HEK293 (cell line): ENCODE measurements around the gene SETD9.

Experiments
- CTCF ChIA-PET: fragments of 350-600 bp; formaldehyde crosslinking; extraction: SDS; loops from one replicate; lab custom pipeline; 2021; ENCODE audit warnings: antibody characterized with exemption; lab: Yijun Ruan, JAX
- POLR2A ChIA-PET: fragments of 300-600 bp; formaldehyde crosslinking; extraction: SDS; loops from one replicate; lab custom pipeline; 2020; ENCODE audit warnings: antibody characterized with exemption, inconsistent platforms; lab: Yijun Ruan, JAX
- H3K27ac ChIP-seq: fragments of 200-500 bp; sonication (Bioruptor generic); 2 replicates; pipeline ENCODE4 v1.5.1; 2014; ENCODE audit warnings: low read depth, low read length, control low read depth, inconsistent platforms; ENCODE audit errors: extremely low read depth
- H3K36me3 ChIP-seq, 2 experiments: fragments of 200-500 bp in 1 of 2; sonication (Bioruptor generic) in 1 of 2; 1 replicate in 1 of 2; 2 replicates in 1 of 2; pipeline ENCODE4 v1.5.1; 2014 to 2017; ENCODE audit warnings: inconsistent platforms in 2 of 2, low read length in 2 of 2; ENCODE audit not compliant: control insufficient read depth in 2 of 2, insufficient read depth in 1 of 2
- H3K4me1 ChIP-seq: fragments of 200-500 bp; sonication (Bioruptor generic); 2 replicates; pipeline ENCODE4 v1.5.1; 2014; ENCODE audit warnings: mild to moderate bottlenecking, low read length, inconsistent platforms; ENCODE audit not compliant: control insufficient read depth, insufficient read depth
- H3K4me3 ChIP-seq: 2 replicates; pipeline ENCODE4 v1.5.1; 2011; ENCODE audit warnings: low read depth, mild to moderate bottlenecking, control low read depth, low read length, moderate library complexity
- H3K9me3 ChIP-seq: fragments of 200-500 bp; sonication (Bioruptor generic); 2 replicates; pipeline ENCODE4 v1.5.1; 2014; ENCODE audit warnings: low read depth, low read length, inconsistent platforms; ENCODE audit not compliant: control insufficient read depth, insufficient read depth
- BCL11A ChIP-seq: fragments of 450-650 bp; formaldehyde crosslinking; IDR thresholded peaks from 2 replicates; pipeline ENCODE4 v1.5.1; 2016; ENCODE audit warnings: low read depth, missing biosample characterization, missing genetic modification characterization
- BCL6B ChIP-seq: fragments of 450-650 bp; formaldehyde crosslinking; IDR thresholded peaks from 2 replicates; pipeline ENCODE4 v1.5.1; 2017; ENCODE audit warnings: missing biosample characterization, missing genetic modification characterization
- ELK4 ChIP-seq: IDR thresholded peaks from 2 replicates; pipeline ENCODE4 v1.6.1; 2011; ENCODE audit warnings: mild to moderate bottlenecking, low read depth, low read length, borderline replicate concordance
- FEZF1 ChIP-seq: fragments of 450-650 bp; formaldehyde crosslinking; IDR thresholded peaks from 2 replicates; pipeline ENCODE4 v1.5.1; 2016; ENCODE audit warnings: missing biosample characterization, missing genetic modification characterization
- OSR2 ChIP-seq: fragments of 450-650 bp; formaldehyde crosslinking; IDR thresholded peaks from 2 replicates; pipeline ENCODE4 v1.5.1; 2016; ENCODE audit warnings: missing biosample characterization, missing genetic modification characterization
- PRDM4 ChIP-seq: fragments of 450-650 bp; formaldehyde crosslinking; IDR thresholded peaks from 2 replicates; pipeline ENCODE4 v1.5.1; 2017; ENCODE audit warnings: missing biosample characterization, missing genetic modification characterization
- SP7 ChIP-seq: fragments of 450-650 bp; formaldehyde crosslinking; IDR thresholded peaks from 2 replicates; pipeline ENCODE4 v1.5.1; 2016; ENCODE audit warnings: missing biosample characterization, missing genetic modification characterization
- ZNF10 ChIP-seq: fragments of 450-650 bp; formaldehyde crosslinking; IDR thresholded peaks from 2 replicates; pipeline ENCODE4 v1.5.1; 2017; ENCODE audit warnings: missing biosample characterization, missing genetic modification characterization
- ZNF133 ChIP-seq: fragments of 450-650 bp; formaldehyde crosslinking; IDR thresholded peaks from 2 replicates; pipeline ENCODE4 v1.5.1; 2016; ENCODE audit warnings: missing biosample characterization, missing genetic modification characterization
- ZNF169 ChIP-seq: fragments of 450-650 bp; formaldehyde crosslinking; IDR thresholded peaks from 2 replicates; pipeline ENCODE4 v1.5.1; 2016; ENCODE audit warnings: missing biosample characterization, missing genetic modification characterization
- ZNF19 ChIP-seq: fragments of 450-650 bp; formaldehyde crosslinking; IDR thresholded peaks from 2 replicates; pipeline ENCODE4; 2016; ENCODE audit warnings: missing biosample characterization, missing genetic modification characterization, low read depth
- ZNF23 ChIP-seq: fragments of 450-650 bp; formaldehyde crosslinking; IDR thresholded peaks from 2 replicates; pipeline ENCODE4 v1.5.1; 2016; ENCODE audit warnings: missing biosample characterization, missing genetic modification characterization, borderline replicate concordance
- ZNF280C ChIP-seq: fragments of 450-650 bp; formaldehyde crosslinking; IDR thresholded peaks from 2 replicates; pipeline ENCODE4 v1.5.1; 2016; ENCODE audit warnings: missing biosample characterization, missing genetic modification characterization
- ZNF366 ChIP-seq: fragments of 450-650 bp; formaldehyde crosslinking; conservative IDR thresholded peaks from 2 replicates; pipeline ENCODE4 v1.5.1; 2016; ENCODE audit warnings: missing biosample characterization, missing genetic modification characterization
- ZNF391 ChIP-seq: fragments of 450-650 bp; formaldehyde crosslinking; IDR thresholded peaks from 2 replicates; pipeline ENCODE4 v1.5.1; 2016; ENCODE audit warnings: low read depth, missing biosample characterization, missing genetic modification characterization, borderline replicate concordance
- ZNF426 ChIP-seq: fragments of 450-650 bp; formaldehyde crosslinking; IDR thresholded peaks from 2 replicates; pipeline ENCODE4 v1.5.1; 2017; ENCODE audit warnings: missing biosample characterization, missing genetic modification characterization, mild to moderate bottlenecking, inconsistent platforms, moderate library complexity
- ZNF449 ChIP-seq: fragments of 450-650 bp; formaldehyde crosslinking; IDR thresholded peaks from 2 replicates; pipeline ENCODE4 v1.5.1; 2017; ENCODE audit warnings: missing biosample characterization, mild to moderate bottlenecking, missing genetic modification characterization, moderate library complexity
- ZNF514 ChIP-seq: fragments of 450-650 bp; formaldehyde crosslinking; IDR thresholded peaks from 2 replicates; pipeline ENCODE4 v1.5.1; 2016; ENCODE audit warnings: missing biosample characterization, missing genetic modification characterization
- ZNF530 ChIP-seq: fragments of 450-650 bp; formaldehyde crosslinking; IDR thresholded peaks from 2 replicates; pipeline ENCODE4 v1.5.1; 2016; ENCODE audit warnings: low read depth, missing biosample characterization, missing genetic modification characterization
- ZNF560 ChIP-seq: fragments of 450-650 bp; formaldehyde crosslinking; IDR thresholded peaks from 2 replicates; pipeline ENCODE4 v1.5.1; 2017; ENCODE audit warnings: missing biosample characterization, missing genetic modification characterization, borderline replicate concordance
- ZNF600 ChIP-seq: fragments of 450-650 bp; formaldehyde crosslinking; IDR thresholded peaks from 2 replicates; pipeline ENCODE4 v1.5.1; 2016; ENCODE audit warnings: missing biosample characterization, missing genetic modification characterization
- ZNF623 ChIP-seq: fragments of 450-650 bp; formaldehyde crosslinking; IDR thresholded peaks from 2 replicates; pipeline ENCODE4 v1.5.1; 2016; ENCODE audit warnings: missing biosample characterization, missing genetic modification characterization
- ZNF76 ChIP-seq: fragments of 450-650 bp; formaldehyde crosslinking; IDR thresholded peaks from 2 replicates; pipeline ENCODE4; 2016; ENCODE audit warnings: low read depth, missing biosample characterization, missing genetic modification characterization, borderline replicate concordance
- ZNF785 ChIP-seq: fragments of 450-650 bp; formaldehyde crosslinking; IDR thresholded peaks from 2 replicates; pipeline ENCODE4 v1.5.1; 2016; ENCODE audit warnings: missing biosample characterization, missing genetic modification characterization
- ZNF792 ChIP-seq: fragments of 450-650 bp; formaldehyde crosslinking; IDR thresholded peaks from 2 replicates; pipeline ENCODE4 v1.5.1; 2016; ENCODE audit warnings: missing biosample characterization, missing genetic modification characterization
- ZNF830 ChIP-seq: fragments of 450-650 bp; IDR thresholded peaks from 2 replicates; pipeline ENCODE4 v1.5.0; 2018; ENCODE audit warnings: missing biosample characterization, missing genetic modification characterization, low read depth, mild to moderate bottlenecking, moderate library complexity

SETD9 gene

GRCh38 chr5:56876327-56876726 is 33.1 kb upstream of the SETD9 start:
- peaks cover 45 to 75% of the 10 kb centered on the region in 2 experiments for H3K36me3 ChIP-seq
- no peak overlapping the region for H3K27ac ChIP-seq
- ChIA-PET POLR2A (no interaction called here), CTCF (no interaction called here)
- H3K9me3 ChIP-seq: no peaks in the 10 kb centered on the region
- H3K4me3 ChIP-seq: no peak overlapping the region
- TF ChIP-seq ZNF280C (no peak), OSR2 (tag by site-specific recombination) (no peak), ZNF366 (tag by site-specific recombination) (no peak), BCL11A (tag by site-specific recombination) (no peak), ZNF785 (tag by site-specific recombination) (no peak), ZNF133 (tag by site-specific recombination) (no peak), SP7 (tag by site-specific recombination) (no peak), ZNF830 (tag by site-specific recombination) (no peak), ZNF391 (tag by site-specific recombination) (no peak), FEZF1 (tag by site-specific recombination) (no peak), PRDM4 (tag by site-specific recombination) (no peak)
- H3K4me1 ChIP-seq: no peaks in the 10 kb centered on the region

- Histone ChIP-seq H3K4me1 (no peaks in the 10 kb centered on the region), H3K4me3 (no peak overlapping the region), H3K27ac (no peak overlapping the region), H3K9me3 (no peaks in the 10 kb centered on the region), H3K36me3 (peaks cover 57 to 79% of the 10 kb centered on the region in 2 experiments)
- ChIA-PET CTCF (no interaction called here), POLR2A (no interaction called here)
- TF ChIP-seq ZNF560 (no peak), ZNF514 (no peak), ZNF426 (tag by site-specific recombination) (no peak), ZNF169 (tag by site-specific recombination) (no peak), ZNF600 (no peak), SP7 (tag by site-specific recombination) (no peak), ZNF623 (tag by site-specific recombination) (no peak), ZNF449 (tag by site-specific recombination) (no peak), ZNF23 (tag by site-specific recombination) (no peak), ZNF19 (tag by site-specific recombination) (no peak), BCL6B (tag by site-specific recombination) (no peak), ZNF530 (no peak), ELK4 (no peak), FEZF1 (tag by site-specific recombination) (no peak), ZNF76 (tag by site-specific recombination) (no peak), ZNF792 (tag by site-specific recombination) (no peak), ZNF10 (tag by site-specific recombination) (no peak)
These were observed 27.8 kb upstream of the SETD9 start for GRCh38 chr5:56881571-56881970.
